GM12891 (cell line): ENCODE data around the gene PCDHGA9.
A peak's percentile ranks its signal among the peaks of the same experiment; 100 is the strongest.
"Not testable (repeated sequence)": the region's sequence is repeated elsewhere in the genome, so short reads cannot be mapped to it uniquely, and the experiment has no call there.

Source experiments
- DNase-seq: peaks from one replicate; pipeline ENCODE4 v3.0.0; 2011; ENCODE audit warnings: low spot score; ENCODE audit not compliant: insufficient read length
- FAIRE-seq: peaks from 2 replicates; lab custom pipeline; 2011; peaks lifted over from hg19 to GRCh38; lab: Jason Lieb, UNC
- PAX5 ChIP-seq: IDR thresholded peaks from 2 replicates; pipeline ENCODE4 v1.6.1; 2011; ENCODE audit warnings: low read length, moderate library complexity, mild to moderate bottlenecking; ENCODE audit not compliant: insufficient read depth, severe bottlenecking
- POLR2A ChIP-seq: IDR thresholded peaks from 2 replicates; pipeline ENCODE4 v1.6.1; 2011; ENCODE audit warnings: low read depth, low read length, control low read depth
- POLR2AphosphoS5 ChIP-seq: IDR thresholded peaks from 2 replicates; pipeline ENCODE4 v1.6.1; 2011; ENCODE audit warnings: low read depth, low read length, control low read depth
- POU2F2 ChIP-seq: IDR thresholded peaks from 2 replicates; pipeline ENCODE4 v1.6.1; 2011; ENCODE audit warnings: low read depth, mild to moderate bottlenecking, control low read depth, low read length, moderate library complexity
- SPI1 ChIP-seq: IDR thresholded peaks from 2 replicates; pipeline ENCODE4 v1.6.1; 2011; ENCODE audit warnings: low read depth, low read length, control low read depth
- TAF1 ChIP-seq: IDR thresholded peaks from 2 replicates; pipeline ENCODE4 v1.6.1; 2011; ENCODE audit warnings: low read depth, low read length, control low read depth

Gene PCDHGA9

DNA sequence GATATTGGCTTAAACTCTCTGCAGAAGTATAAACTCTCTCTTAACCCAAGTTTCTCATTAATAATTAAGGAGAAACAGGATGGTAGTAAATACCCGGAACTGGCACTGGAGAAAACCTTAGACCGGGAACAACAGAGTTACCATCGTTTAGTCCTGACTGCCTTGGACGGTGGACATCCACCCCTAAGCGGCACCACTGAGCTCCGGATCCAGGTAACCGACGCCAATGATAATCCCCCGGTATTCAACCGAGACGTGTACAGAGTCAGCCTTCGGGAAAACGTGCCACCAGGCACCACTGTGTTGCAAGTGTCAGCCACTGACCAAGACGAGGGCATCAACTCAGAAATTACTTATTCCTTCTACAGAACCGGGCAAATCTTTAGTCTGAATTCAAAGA is 4.0 kb upstream of the PCDHGA9 start:
- no peak for DNase-seq
- TF ChIP-seq POU2F2, result no peak
- no peak for TF ChIP-seq SPI1
- FAIRE-seq, result no peak

DNA sequence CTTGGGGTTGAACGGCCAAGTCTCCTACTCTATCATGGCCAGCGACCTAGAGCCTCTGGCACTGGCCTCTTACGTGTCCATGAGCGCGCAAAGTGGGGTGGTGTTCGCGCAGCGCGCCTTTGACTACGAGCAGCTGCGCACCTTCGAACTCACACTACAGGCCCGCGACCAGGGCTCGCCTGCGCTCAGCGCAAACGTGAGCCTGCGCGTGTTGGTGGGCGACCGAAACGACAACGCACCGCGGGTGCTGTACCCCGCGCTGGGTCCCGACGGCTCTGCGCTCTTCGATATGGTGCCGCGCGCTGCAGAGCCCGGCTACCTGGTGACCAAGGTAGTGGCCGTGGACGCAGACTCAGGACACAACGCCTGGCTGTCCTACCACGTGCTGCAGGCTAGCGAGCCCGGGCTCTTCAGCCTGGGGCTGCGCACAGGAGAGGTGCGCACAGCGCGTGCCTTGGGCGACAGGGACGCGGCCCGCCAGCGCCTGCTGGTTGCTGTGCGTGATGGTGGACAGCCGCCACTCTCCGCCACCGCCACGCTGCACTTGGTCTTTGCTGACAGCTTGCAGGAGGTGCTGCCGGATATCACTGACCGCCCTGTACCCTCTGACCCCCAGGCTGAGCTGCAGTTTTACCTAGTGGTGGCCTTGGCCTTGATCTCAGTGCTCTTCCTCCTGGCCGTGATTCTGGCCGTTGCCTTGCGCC is 2.9 kb upstream of the PCDHGA9 start:
- DNase-seq (no peak), FAIRE-seq (no peak)
- TF ChIP-seq PAX5, result no peak
- no peak for TF ChIP-seq POU2F2
- no peak for TF ChIP-seq POLR2A
- TF ChIP-seq POLR2AphosphoS5, result no peak
- TF ChIP-seq TAF1, result no peak
- no peak for TF ChIP-seq SPI1

DNA sequence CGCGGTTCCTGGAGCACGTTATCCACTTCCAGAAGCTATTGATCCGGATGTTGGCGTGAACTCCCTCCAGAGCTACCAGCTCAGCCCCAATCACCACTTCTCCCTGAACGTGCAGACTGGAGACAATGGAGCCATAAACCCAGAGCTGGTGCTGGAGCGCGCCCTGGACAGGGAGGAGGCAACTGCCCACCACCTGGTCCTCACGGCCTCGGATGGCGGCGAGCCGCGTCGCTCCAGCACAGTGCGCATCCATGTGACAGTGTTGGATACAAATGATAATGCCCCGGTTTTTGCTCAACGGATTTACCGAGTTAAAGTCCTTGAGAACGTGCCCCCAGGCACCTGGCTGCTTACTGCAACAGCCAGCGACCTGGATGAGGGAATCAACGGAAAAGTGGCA is 809 bp downstream of the PCDHGA9 start:
- no peak for DNase-seq
- FAIRE-seq, result no peak
- TF ChIP-seq POU2F2 (no peak), PAX5 (no peak), TAF1 (no peak), POLR2A (no peak), SPI1 (no peak), POLR2AphosphoS5 (no peak)

DNA sequence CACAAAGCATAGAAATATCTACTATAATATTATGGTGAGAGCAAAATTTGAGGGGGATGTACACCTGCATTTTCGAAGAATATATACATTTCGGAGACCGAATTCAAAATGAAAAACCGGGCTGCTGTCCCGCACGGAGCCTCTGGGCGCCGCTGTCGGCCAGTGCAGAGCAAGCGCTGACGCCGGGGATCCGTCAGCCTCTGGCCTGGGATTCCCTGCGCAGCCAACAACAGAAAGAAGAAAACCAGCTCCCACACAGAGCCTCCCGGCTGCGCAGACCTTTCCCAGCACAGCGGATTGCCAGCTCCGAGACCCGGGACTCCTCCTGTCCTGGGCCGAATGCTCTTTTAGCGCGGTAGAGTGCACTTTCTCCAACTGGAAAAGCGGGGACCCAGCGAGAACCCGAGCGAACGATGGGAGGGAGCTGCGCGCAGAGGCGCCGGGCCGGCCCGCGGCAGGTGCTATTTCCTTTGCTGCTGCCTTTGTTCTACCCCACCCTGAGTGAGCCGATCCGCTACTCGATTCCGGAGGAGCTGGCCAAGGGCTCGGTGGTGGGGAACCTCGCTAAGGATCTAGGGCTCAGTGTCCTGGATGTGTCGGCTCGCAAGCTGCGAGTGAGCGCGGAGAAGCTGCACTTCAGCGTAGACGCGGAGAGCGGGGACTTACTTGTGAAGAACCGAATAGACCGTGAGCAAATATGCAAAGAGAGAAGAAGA is 5.4 kb downstream of the PCDHGA9 start, which contains the start of gene PCDHGB6:
Gene PCDHGB6 (plus strand): TSS at position 232 of the 716 bp plus-strand sequence. CDS start 182 bp downstream, at position 414.
- FAIRE-seq, DNase-seq: not testable (repeated sequence)

DNA sequence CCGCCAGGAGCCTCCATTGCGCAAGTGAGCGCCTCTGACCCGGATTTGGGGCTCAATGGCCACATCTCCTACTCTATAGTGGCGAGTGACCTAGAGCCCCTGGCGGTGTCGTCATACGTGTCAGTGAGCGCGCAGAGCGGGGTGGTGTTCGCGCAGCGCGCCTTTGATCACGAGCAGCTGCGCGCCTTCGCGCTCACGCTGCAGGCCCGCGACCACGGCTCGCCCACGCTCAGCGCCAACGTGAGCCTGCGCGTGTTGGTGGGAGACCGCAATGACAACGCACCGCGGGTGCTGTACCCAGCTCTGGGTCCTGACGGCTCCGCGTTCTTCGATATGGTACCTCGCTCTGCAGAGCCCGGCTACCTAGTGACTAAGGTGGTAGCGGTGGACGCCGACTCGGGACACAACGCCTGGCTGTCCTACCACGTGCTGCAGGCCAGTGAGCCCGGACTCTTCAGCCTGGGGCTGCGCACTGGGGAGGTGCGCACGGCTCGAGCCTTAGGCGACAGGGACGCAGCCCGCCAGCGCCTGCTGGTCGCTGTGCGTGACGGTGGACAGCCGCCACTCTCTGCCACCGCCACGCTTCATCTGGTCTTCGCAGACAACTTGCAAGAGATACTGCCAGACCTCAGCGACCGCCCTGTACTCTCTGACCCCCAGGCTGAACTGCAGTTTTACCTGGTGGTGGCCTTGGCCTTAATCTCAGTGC is 7.2 kb downstream of the PCDHGA9 start:
- FAIRE-seq (no peak), DNase-seq (no peak)
- TF ChIP-seq TAF1 (no peak), POU2F2 (no peak), POLR2AphosphoS5 (no peak), POLR2A (no peak), PAX5 (no peak), SPI1 (no peak)

DNA sequence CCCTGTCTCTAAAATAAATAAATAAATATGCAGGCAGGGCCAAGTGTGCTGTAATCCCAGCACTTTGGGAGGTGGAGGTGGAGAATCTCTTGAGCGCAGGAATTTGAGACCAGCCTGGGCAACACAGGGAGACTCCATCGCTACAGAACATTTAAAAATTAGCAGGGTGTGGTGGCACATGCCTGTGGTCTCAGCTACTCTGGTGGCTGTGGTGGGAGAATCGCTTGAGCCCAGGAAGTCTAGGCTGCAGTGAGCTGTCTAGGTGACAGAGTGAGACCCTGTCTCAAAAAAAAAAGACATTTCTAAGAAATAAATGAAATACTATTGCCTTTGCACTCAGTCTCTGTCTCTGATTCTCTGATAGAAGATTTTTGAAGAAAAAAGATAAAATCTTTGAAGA is 9.0 kb downstream of the PCDHGA9 start:
- no peak for FAIRE-seq
- TF ChIP-seq PAX5, result no peak
- no peak for TF ChIP-seq TAF1
- no peak for TF ChIP-seq POU2F2
- no peak for TF ChIP-seq POLR2AphosphoS5
- no peak for TF ChIP-seq SPI1
- TF ChIP-seq POLR2A, result no peak
- no peak for DNase-seq

DNA sequence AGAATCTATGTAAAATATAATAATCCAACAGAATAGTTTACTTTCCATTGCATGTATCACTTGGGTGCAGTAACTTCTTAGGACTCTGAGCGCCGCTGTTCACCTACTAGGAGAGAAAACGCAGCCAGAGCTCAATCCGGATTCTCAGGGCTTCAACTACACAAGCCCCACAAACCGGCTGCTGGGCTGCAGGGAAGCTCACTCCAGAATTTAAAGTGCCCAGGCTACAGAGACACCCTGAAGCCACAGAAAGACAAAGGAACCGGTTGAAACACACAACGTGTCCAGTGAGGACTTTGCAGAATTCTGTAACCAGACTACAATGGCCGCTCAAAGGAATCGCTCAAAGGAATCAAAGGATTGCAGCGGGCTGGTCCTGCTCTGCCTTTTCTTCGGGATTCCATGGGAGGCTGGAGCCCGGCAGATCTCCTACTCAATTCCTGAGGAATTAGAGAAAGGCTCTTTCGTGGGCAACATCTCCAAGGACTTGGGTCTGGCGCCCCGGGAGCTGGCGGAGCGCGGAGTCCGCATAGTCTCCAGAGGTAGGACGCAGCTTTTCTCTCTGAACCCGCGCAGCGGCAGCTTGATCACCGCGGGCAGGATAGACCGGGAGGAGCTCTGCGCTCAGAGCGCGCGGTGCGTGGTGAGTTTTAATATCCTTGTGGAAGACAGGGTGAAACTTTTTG is 10.4 kb downstream of the PCDHGA9 start, which contains the start of gene PCDHGA10:
Gene PCDHGA10 (plus strand): TSS at position 134 of the 686 bp plus-strand sequence. CDS start 189 bp downstream, at position 323.
- no peak for TF ChIP-seq POLR2A
- no peak for TF ChIP-seq PAX5
- no peak for TF ChIP-seq POLR2AphosphoS5
- no peak for TF ChIP-seq POU2F2
- TF ChIP-seq TAF1, result no peak
- TF ChIP-seq SPI1, result no peak
- FAIRE-seq, result peak; percentile 61
- peak; percentile 70 for DNase-seq

DNA sequence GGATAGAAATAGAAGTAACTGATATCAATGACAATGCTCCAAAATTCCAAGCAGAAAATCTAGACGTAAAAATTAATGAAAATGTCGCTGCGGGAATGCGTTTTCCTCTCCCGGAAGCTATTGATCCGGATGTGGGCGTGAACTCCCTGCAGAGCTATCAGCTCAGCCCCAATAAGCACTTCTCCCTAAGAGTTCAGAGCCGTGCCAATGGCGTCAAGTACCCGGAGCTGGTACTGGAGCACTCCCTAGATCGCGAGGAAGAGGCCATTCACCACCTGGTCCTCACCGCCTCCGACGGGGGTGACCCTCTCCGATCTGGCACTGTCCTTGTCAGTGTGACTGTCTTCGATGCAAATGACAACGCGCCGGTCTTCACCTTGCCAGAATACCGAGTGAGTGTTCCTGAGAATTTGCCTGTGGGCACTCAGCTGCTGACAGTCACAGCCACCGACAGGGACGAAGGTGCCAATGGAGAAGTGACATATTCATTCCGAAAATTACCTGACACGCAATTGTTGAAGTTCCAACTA is 11.0 kb downstream of the PCDHGA9 start:
- peak; percentile 40 for FAIRE-seq
- no peak for DNase-seq
- TF ChIP-seq PAX5 (no peak), TAF1 (no peak), POU2F2 (no peak), POLR2AphosphoS5 (no peak), SPI1 (no peak), POLR2A (no peak)

DNA sequence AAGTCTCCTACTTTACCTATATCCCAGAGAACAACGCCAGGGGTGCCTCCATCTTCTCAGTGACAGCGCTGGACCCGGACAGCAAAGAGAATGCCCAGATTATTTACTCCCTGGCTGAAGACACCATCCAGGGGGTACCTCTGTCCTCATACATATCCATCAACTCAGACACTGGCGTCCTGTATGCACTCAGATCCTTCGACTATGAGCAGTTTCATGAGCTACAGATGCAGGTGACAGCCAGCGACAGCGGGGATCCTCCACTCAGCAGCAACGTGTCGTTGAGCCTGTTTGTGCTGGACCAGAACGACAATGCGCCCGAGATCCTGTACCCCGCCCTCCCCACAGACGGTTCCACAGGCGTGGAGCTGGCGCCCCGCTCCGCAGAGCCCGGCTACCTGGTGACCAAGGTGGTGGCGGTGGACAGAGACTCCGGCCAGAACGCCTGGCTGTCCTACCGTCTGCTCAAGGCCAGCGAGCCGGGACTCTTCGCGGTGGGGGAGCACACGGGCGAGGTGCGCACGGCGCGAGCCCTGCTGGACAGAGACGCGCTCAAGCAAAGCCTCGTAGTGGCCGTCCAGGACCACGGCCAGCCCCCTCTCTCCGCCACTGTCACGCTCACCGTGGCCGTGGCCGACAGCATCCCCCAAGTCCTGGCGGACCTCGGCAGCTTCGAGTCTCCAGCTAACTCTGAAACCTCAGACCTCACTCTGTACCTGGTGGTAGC is 12.1 kb downstream of the PCDHGA9 start:
- not testable (repeated sequence) for DNase-seq, FAIRE-seq

DNA sequence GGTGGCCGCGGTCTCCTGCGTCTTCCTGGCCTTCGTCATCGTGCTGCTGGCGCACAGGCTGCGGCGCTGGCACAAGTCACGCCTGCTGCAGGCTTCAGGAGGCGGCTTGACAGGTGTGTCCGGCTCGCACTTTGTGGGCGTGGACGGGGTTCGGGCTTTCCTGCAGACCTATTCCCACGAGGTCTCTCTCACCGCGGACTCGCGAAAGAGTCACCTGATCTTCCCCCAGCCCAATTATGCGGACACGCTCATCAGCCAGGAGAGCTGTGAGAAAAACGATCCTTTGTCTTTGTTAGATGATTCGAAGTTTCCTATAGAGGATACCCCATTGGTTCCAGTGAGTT is 12.7 kb downstream of the PCDHGA9 start:
- not testable (repeated sequence) for FAIRE-seq, DNase-seq

DNA sequence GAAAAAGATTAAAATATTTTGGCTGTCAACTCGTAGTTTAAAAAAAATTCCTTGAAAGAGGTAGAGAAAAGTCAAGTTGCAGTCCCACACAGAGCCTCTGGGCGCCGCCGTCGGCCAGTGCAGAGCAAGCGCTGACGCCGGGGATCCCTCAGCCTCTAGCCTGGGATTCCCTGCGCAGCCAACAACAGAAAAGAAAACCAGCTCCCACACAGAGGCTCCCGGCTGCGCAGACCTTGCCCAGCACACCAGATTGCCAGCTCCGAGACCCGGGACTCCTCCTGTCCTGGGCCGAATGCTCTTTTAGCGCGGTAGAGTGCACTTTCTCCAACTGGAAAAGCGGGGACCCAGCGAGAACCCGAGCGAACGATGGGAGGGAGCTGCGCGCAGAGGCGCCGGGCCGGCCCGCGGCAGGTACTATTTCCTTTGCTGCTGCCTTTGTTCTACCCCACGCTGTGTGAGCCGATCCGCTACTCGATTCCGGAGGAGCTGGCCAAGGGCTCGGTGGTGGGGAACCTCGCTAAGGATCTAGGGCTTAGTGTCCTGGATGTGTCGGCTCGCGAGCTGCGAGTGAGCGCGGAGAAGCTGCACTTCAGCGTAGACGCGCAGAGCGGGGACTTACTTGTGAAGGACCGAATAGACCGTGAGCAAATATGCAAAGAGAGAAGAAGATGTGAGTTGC is 15.1 kb downstream of the PCDHGA9 start, which contains the start of gene PCDHGB7:
Gene PCDHGB7 (plus strand): TSS at position 184 of the 679 bp plus-strand sequence. CDS start 183 bp downstream, at position 367.
- FAIRE-seq (peak; percentile 58), DNase-seq (peak; percentile 59)
